NCI-H510A treated with DMSO at 0.1 percent for 48 hours (cell line): Measurements from ENCODE around the gene CABP5.
"Not testable (repeated sequence)": the region's sequence is repeated elsewhere in the genome, so short reads cannot be mapped to it uniquely, and the experiment has no call there.

Experiments used
- DNase-seq: peaks from one replicate; lab custom pipeline; 2025; lab: John Stamatoyannopoulos, UW

CABP5 gene

GRCh38 chr19:48043675-48044258 is at the start of gene CABP5:
TSS of gene CABP5 (minus strand) at chr19:48044079. CDS start at chr19:48043922, 157 bp downstream.
- no peak for DNase-seq

GRCh38 chr19:48091111-48091718 is 47.3 kb upstream of the CABP5 start:
- not testable (repeated sequence) for DNase-seq

GRCh38 chr19:48090281-48090802 is 46.5 kb upstream of the CABP5 start:
- DNase-seq: no peak

- not testable (repeated sequence) for DNase-seq
These were observed 45.1 kb upstream of the CABP5 start for GRCh38 chr19:48088991-48089390.

- no peak for DNase-seq
These were observed 42.3 kb upstream of the CABP5 start for GRCh38 chr19:48085904-48086864.

GRCh38 chr19:48085076-48085475 is 41.2 kb upstream of the CABP5 start:
- no peak for DNase-seq

GRCh38 chr19:48081106-48081505 is 37.2 kb upstream of the CABP5 start:
- DNase-seq: no peak

- DNase-seq: not testable (repeated sequence)
These were observed 26.4 kb upstream of the CABP5 start for GRCh38 chr19:48070177-48070769.

- DNase-seq: no peak
These were observed 25.6 kb upstream of the CABP5 start for GRCh38 chr19:48069435-48069834.

GRCh38 chr19:48064509-48064908 is 20.6 kb upstream of the CABP5 start:
- DNase-seq: no peak

- no peak for DNase-seq
These were observed 17.8 kb upstream of the CABP5 start for GRCh38 chr19:48061401-48062344.

GRCh38 chr19:48060381-48060780 is 16.5 kb upstream of the CABP5 start:
- DNase-seq: no peak

GRCh38 chr19:48059331-48059730 is 15.5 kb upstream of the CABP5 start:
- DNase-seq: no peak

- DNase-seq: no peak
These were observed 10.0 kb upstream of the CABP5 start for GRCh38 chr19:48053856-48054255.

GRCh38 chr19:48053076-48053475 is 9.2 kb upstream of the CABP5 start:
- no peak for DNase-seq

- no peak for DNase-seq
These were observed 7.6 kb upstream of the CABP5 start for GRCh38 chr19:48051335-48052033.

GRCh38 chr19:48044561-48044960 is 682 bp upstream of the CABP5 start:
- no peak for DNase-seq

- no peak for DNase-seq
These were observed 1.9 kb downstream of the CABP5 start for GRCh38 chr19:48041877-48042580.

GRCh38 chr19:48036765-48037164 is 7.1 kb downstream of the CABP5 start:
- no peak for DNase-seq

- no peak for DNase-seq
These were observed 10.3 kb downstream of the CABP5 start for GRCh38 chr19:48033604-48034003.
